Activated T-cell treated with anti-CD3 and anti-CD28 coated beads for 4 hours (primary cell): ENCODE measurements around the gene MNT.
"Not testable (repeated sequence)": the region's sequence is repeated elsewhere in the genome, so short reads cannot be mapped to it uniquely, and the experiment has no call there.

Source experiments
- DNase-seq: peaks from one replicate; pipeline ENCODE4 v3.0.0-alpha.2; 2020

MNT gene

GRCh38 chr17:2400877-2401425 lies at the start of gene MNT:
Gene MNT, minus strand, starts transcription at chr17:2401060. Its CDS starts 348 bp downstream, at chr17:2400712.
- peak; percentile 89 for DNase-seq

- DNase-seq: no peak
These were observed 49.3 kb upstream of the MNT start for GRCh38 chr17:2450016-2450650.

DNA sequence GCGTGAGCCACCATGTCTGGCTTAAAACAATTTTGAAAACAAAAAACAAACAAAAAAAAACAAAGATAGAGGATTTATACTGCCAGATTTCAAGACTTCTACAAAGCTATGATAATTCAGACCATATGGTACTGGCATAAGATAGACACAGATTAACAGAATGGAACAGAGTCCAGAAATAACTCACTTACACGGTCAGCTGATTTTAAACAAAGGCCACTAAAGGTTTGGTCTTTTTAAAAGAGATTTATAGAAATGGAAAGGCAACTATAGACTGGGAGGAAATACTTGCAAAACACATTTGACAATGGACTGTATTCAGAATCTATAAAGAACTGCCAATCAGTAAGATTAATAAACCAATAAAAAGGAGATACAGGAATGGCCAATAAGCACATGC lies 48.6 kb upstream of the MNT start:
- DNase-seq: no peak

GRCh38 chr17:2447479-2447878 lies 46.6 kb upstream of the MNT start:
- DNase-seq: not testable (repeated sequence)

GRCh38 chr17:2445638-2446037 lies 44.8 kb upstream of the MNT start:
- DNase-seq: no peak

- no peak for DNase-seq
These were observed 43.5 kb upstream of the MNT start for GRCh38 chr17:2444382-2444781.

- DNase-seq: no peak
These were observed 41.3 kb upstream of the MNT start for GRCh38 chr17:2442166-2442565.

DNA sequence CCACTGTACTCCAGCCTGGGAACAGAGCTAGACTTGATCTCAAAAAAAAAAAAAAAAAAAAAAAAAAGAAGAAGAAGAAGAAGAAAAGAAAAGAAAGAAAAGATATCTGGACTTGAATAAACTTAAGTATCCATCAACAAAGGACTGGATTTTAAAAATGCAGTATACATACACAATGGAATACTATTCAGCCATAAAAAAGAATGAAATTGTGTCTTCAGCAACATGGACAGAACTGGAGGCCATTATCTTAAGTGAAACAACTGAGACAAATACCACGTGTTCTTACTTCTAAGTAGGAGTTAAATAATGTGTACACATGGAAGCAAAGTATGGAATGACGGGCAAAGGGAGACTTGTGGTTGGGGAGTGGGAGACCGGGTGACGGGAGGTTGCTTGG lies 40.1 kb upstream of the MNT start:
- no peak for DNase-seq

- not testable (repeated sequence) for DNase-seq
These were observed 39.1 kb upstream of the MNT start for GRCh38 chr17:2439997-2440396.

DNA sequence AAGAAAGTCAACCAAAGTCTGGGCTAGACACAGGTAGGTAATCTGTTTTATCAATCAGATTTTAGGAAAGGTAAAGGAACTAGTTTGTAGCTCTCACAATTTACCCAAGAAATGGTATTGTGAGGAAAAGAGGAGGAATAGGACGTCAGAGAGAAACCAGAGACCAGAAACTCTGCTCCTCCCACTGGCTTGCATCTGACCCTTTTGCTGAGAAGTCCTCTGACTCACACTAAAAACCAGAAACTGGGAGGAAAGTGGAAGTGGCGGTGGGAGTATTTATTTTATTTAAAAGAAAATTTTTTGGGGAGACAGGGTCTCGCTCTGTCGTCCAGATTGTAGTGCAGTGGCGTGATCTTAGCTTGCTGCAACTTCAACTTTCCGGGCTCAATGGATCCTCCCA lies 38.0 kb upstream of the MNT start:
- no peak for DNase-seq

DNA sequence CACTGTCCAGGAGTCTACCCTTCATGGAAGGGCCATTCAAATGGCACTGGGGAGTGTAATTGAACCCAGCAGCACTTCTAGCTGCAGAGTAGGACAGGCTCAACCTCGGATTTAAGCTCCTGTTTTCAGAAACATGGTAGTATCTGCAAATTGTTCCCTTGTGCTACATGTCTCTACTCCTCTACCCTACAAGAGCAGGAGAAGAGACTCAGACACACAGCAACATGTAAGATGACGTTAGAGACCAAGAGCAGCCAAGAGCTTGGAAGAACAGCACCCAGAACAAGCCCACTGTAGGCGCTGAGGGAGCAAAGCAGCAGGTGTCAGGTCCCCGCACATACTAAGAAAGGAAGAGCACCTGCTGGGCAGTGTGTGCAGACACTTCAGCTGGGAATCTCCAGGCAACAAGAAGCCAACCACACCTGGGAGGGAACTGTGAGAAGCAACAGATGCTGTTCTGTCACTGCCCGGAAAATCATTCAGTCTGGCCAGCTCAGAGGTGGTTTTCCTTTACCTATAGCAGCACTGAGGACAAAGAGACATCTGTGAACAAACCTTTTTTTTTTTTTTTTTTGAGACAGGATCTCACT lies 35.6 kb upstream of the MNT start:
- DNase-seq: no peak

GRCh38 chr17:2435862-2436261 lies 35.0 kb upstream of the MNT start:
- no peak for DNase-seq

GRCh38 chr17:2435181-2435741 lies 34.4 kb upstream of the MNT start:
- DNase-seq: no peak

- DNase-seq: no peak
These were observed 32.8 kb upstream of the MNT start for GRCh38 chr17:2433696-2434095.

DNA sequence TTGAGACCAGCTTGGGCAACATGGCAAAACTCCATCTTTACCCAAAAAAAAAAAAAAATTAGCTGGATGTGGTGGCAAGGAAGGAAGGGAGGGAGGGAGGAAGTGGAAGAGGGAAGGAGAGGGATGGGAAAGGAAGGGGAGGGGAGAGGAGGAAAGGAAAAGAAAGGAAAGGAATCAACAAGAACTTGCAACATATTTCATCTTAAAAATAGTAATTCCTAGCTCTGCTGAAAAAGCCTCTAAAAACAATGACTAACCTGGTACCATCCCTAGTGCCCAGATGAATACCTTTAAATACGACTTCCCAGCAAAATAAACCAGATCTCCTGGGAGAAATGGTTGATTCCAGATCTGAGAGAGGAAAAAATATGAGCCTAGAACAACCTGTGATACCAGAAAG lies 27.1 kb upstream of the MNT start:
- DNase-seq: no peak

DNA sequence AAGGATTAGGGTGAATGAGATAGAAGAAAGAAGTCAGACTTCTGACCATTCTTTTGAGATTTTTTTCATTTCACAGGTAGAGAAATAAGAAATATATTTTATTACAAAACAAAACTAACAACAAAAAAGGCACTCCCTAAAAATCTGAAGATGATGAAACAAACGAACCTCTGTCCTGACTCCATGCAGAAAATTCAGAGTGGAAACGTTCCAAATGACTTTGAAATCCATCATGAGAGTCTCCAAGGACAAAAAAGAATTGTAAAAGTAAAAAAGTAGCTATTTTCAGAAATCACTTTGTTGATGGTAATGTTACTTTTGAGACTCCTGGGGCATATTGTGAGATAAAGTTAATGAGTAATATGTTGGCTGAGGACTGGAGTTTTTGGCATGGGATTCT lies 26.4 kb upstream of the MNT start:
- no peak for DNase-seq

DNA sequence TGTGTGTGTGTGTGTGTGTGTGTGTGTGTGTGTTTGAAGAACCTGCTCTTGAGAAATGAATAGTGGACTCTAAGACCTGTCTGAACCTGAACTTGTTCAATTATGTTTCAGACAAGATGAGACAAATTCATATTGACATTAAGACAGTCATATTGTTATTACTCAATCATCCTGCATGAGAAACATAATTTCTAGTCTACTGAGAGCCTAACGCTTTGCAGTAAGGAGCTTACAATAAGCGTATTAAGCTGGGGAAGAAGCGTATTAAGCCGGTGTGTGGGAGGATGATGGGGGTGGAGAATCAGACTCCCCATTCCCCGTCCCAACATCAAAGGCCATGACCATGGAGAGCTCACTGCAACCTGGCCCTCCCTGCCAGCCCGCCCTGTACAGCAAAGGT lies 22.4 kb upstream of the MNT start:
- DNase-seq: no peak

GRCh38 chr17:2421315-2422147 lies 20.7 kb upstream of the MNT start:
- DNase-seq: no peak

DNA sequence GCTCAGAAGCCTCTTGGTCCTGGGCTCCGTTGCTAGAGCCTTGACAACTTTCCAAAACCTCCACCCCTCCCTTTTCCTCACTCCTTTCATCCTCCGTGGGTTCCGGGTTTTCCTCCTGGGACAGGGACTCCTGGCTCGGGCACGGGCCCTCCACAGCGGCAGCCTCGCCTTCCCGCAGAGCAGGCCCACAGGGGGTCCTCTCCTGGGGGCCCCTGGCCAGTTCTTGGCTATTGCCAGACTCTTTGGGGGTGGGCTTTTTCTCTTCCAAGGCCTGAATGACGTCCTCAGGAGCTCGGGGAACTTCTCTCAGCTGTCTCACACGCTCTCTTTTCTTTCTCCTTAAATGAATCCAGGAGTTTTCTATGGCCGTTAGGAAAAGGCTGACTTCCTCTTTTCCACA lies 19.3 kb upstream of the MNT start:
- no peak for DNase-seq

GRCh38 chr17:2419486-2419885 lies 18.6 kb upstream of the MNT start:
- DNase-seq: no peak

- DNase-seq: no peak
These were observed 17.7 kb upstream of the MNT start for GRCh38 chr17:2418572-2418971.

DNA sequence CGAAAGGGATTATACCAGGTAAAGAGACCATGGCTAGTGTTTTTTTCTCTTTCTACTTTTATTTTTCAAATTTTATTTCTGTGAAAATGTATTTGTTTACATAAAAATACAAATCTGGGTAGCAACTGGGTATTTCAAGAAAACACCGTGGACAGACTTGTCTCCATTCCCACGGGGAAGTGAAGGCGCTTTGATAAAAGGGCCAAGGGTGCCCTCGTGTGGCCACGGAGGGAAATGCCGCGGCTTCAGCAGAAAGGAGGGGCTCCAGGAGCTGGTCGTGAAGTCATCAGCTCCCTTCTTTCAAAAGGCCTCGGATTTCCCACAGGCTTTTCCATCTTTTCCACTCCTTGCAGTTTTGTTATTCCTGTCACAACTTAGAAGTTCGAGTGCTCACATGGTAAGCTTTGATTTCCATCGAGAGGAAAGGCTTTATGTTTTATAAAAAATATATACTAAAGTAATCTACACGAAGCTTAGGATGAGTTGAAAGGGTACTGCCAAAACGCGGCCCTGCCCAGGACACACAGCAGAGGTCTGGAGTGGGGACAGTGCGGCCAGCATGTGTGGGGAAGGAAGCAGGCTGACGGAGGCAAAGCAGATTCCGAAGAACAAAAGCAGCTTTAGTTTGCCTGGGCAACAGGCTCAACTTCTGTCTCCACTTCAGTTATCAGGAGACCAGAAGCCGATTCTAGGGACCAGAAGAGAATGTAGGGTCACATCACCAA lies 15.3 kb upstream of the MNT start:
- peak; percentile 87 for DNase-seq

DNA sequence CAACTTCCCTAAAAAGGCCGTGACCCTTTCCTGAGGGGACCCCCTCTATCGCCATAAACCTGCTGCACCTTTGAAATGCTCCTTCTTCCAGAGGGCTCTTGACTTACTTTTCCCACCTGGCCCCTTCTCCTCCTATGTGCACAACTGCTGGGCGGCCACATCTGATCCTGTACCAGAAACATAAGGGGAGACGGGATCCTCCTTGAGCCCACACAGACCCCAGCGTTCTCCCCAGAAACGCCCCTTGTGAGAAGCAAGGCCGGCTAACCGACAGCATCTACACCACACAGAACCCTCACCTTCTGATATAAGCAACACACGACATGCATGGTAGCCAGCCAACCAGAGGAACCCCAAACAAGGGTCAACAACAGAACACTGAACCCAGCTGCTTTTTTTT lies 14.2 kb upstream of the MNT start:
- no peak for DNase-seq
